Peyer's patch (tissue), 4 donors: Measurements from ENCODE around the gene ENPP3.

Experiments
- POLR2A ChIP-seq, 2 donors: fragments of 450-650 bp; IDR thresholded peaks; one replicate each; pipeline ENCODE4 v1.5.1; 2017; ENCODE audit warnings: antibody characterized with exemption in 2 of 2, mild to moderate bottlenecking in 2 of 2, moderate library complexity in 2 of 2
- TF ChIP-seq, protein P1 (sequence below), 6 experiments: fragments of 450-650 bp in 4 of 6; fragments of 200-600 bp in 2 of 6; sonication (generic) in 1 of 6; IDR thresholded peaks; one replicate each; pipeline ENCODE4 v1.5.1; 2017 to 2019; ENCODE audit warnings: antibody characterized with exemption in 6 of 6, mild to moderate bottlenecking in 3 of 6, moderate library complexity in 1 of 6

DNA sequence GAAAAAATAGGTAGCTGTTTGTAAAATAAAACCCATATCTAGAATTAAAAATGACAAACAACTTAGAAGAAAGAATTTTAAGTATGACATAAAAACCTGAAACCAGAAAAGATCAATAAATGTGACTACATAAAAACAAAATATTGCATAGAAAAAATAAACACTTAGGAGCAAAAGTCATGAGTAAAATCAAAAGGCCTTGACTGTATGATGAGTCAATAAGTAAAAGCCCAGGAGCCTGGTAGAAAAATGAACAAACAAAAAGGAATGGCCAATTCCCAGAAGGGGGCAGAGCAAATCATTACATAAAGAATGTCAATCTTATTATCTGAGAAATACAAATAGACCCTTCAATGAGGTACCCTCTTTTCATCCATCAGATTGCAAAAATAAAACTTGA, 150.0 kb downstream of the ENPP3 start:
- TF ChIP-seq, protein P1, sequence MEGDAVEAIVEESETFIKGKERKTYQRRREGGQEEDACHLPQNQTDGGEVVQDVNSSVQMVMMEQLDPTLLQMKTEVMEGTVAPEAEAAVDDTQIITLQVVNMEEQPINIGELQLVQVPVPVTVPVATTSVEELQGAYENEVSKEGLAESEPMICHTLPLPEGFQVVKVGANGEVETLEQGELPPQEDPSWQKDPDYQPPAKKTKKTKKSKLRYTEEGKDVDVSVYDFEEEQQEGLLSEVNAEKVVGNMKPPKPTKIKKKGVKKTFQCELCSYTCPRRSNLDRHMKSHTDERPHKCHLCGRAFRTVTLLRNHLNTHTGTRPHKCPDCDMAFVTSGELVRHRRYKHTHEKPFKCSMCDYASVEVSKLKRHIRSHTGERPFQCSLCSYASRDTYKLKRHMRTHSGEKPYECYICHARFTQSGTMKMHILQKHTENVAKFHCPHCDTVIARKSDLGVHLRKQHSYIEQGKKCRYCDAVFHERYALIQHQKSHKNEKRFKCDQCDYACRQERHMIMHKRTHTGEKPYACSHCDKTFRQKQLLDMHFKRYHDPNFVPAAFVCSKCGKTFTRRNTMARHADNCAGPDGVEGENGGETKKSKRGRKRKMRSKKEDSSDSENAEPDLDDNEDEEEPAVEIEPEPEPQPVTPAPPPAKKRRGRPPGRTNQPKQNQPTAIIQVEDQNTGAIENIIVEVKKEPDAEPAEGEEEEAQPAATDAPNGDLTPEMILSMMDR (IDR thresholded peaks at IDR 0.05) = no peak
- no peak for TF ChIP-seq POLR2A (IDR thresholded peaks at IDR 0.05)
